ENCODE data around the gene LILRA6. TPM values are rescaled to one million over a fixed set of nuclear protein-coding genes. Genes with fewer than 3 reads are reported as not detected.
"Not testable (repeated sequence)": the region's sequence is repeated elsewhere in the genome, so short reads cannot be mapped to it uniquely, and the experiment has no call there.

LILRA6 gene
- total RNA-seq, 1 experiment from 2014 or later: not detected

GRCh38 chr19:54218960-54219661 lies 23.5 kb downstream of the LILRA6 start:
- Mint-ChIP-seq H3K4me3 (ENCODE audit: unreplicated experiment) (no peak overlapping the region), H3K27me3 (ENCODE audit: insufficient read depth, unreplicated experiment) (peaks cover 16% of the 10 kb centered on the region), H3K9me3 (ENCODE audit: unreplicated experiment) (no peaks in the 10 kb centered on the region), H3K27ac (ENCODE audit: low read depth, unreplicated experiment) (no peak overlapping the region), H3K4me1 (ENCODE audit: insufficient read depth, unreplicated experiment) (no peaks in the 10 kb centered on the region), H3K36me3 (ENCODE audit: insufficient read depth, unreplicated experiment) (no peaks in the 10 kb centered on the region)
- intact Hi-C loops (cut with micrococcal nuclease): no loop called here
- BruUV-seq (replicated peaks): no TSS peak
- DNase-seq (ENCODE audit: unreplicated experiment): no peak
- TF ChIP-seq CTCF (IDR thresholded peaks at IDR 0.05; ENCODE audit: unreplicated experiment): no peak
- CTCF ChIA-PET: interaction anchor here (0.6 kb wide), 1 partner anchor 46 kb away, joined by 3 read pairs; no protein-coding TSS in a partner anchor
- POLR2A ChIA-PET: no interaction called here

GRCh38 chr19:54218259-54218658 lies 24.3 kb downstream of the LILRA6 start:
- Mint-ChIP-seq H3K27ac (ENCODE audit: low read depth, unreplicated experiment) (no peak overlapping the region), H3K36me3 (ENCODE audit: insufficient read depth, unreplicated experiment) (no peaks in the 10 kb centered on the region), H3K27me3 (ENCODE audit: insufficient read depth, unreplicated experiment) (peaks cover 7% of the 10 kb centered on the region), H3K9me3 (ENCODE audit: unreplicated experiment) (no peaks in the 10 kb centered on the region), H3K4me1 (ENCODE audit: insufficient read depth, unreplicated experiment) (no peaks in the 10 kb centered on the region), H3K4me3 (ENCODE audit: unreplicated experiment) (no peak overlapping the region)
- intact Hi-C loops (cut with micrococcal nuclease): no loop called here
- no peak for DNase-seq (ENCODE audit: unreplicated experiment)
- BruUV-seq (replicated peaks): no TSS peak
- ChIA-PET POLR2A (no interaction called here), CTCF (no interaction called here)
- no peak for TF ChIP-seq CTCF (IDR thresholded peaks at IDR 0.05; ENCODE audit: unreplicated experiment)

GRCh38 chr19:54217517-54218247 lies 24.9 kb downstream of the LILRA6 start:
- H3K4me1 Mint-ChIP-seq (ENCODE audit: insufficient read depth, unreplicated experiment); H3K36me3 Mint-ChIP-seq (ENCODE audit: insufficient read depth, unreplicated experiment); H3K27me3 Mint-ChIP-seq (ENCODE audit: insufficient read depth, unreplicated experiment); H3K9me3 Mint-ChIP-seq (ENCODE audit: unreplicated experiment); BruUV-seq (replicated peaks); intact Hi-C loops (cut with micrococcal nuclease); POLR2A ChIA-PET; H3K27ac Mint-ChIP-seq (ENCODE audit: low read depth, unreplicated experiment); CTCF ChIA-PET; H3K4me3 Mint-ChIP-seq (ENCODE audit: unreplicated experiment); DNase-seq (ENCODE audit: unreplicated experiment): not testable (repeated sequence)

GRCh38 chr19:54216869-54217268 lies 25.7 kb downstream of the LILRA6 start:
- H3K27ac Mint-ChIP-seq (ENCODE audit: low read depth, unreplicated experiment): no peak overlapping the region
- no peak for DNase-seq (ENCODE audit: unreplicated experiment)
- no peak for TF ChIP-seq CTCF (IDR thresholded peaks at IDR 0.05; ENCODE audit: unreplicated experiment)
- no peaks in the 10 kb centered on the region for H3K27me3 Mint-ChIP-seq (ENCODE audit: insufficient read depth, unreplicated experiment)
- POLR2A ChIA-PET: interaction anchor here (0.8 kb wide), 1 partner anchor 16 kb away, joined by 3 read pairs; the partner anchor contains the start of gene RPS9
- peaks cover 4% of the 10 kb centered on the region for H3K36me3 Mint-ChIP-seq (ENCODE audit: insufficient read depth, unreplicated experiment)
- BruUV-seq (replicated peaks): no TSS peak
- intact Hi-C loops (cut with micrococcal nuclease): no loop called here
- no peaks in the 10 kb centered on the region for H3K4me1 Mint-ChIP-seq (ENCODE audit: insufficient read depth, unreplicated experiment)
- CTCF ChIA-PET: no interaction called here
- H3K4me3 Mint-ChIP-seq (ENCODE audit: unreplicated experiment): no peak overlapping the region
- no peaks in the 10 kb centered on the region for H3K9me3 Mint-ChIP-seq (ENCODE audit: unreplicated experiment)

GRCh38 chr19:54214734-54215133 lies 27.9 kb downstream of the LILRA6 start:
- Mint-ChIP-seq H3K36me3 (ENCODE audit: insufficient read depth, unreplicated experiment) (peaks cover 20% of the 10 kb centered on the region), H3K4me1 (ENCODE audit: insufficient read depth, unreplicated experiment) (peaks cover 12% of the 10 kb centered on the region)
- CTCF ChIA-PET: not testable (repeated sequence)

GRCh38 chr19:54214217-54214616 lies 28.4 kb downstream of the LILRA6 start:
- intact Hi-C loops (cut with micrococcal nuclease); H3K4me3 Mint-ChIP-seq (ENCODE audit: unreplicated experiment); POLR2A ChIA-PET; DNase-seq (ENCODE audit: unreplicated experiment); H3K27me3 Mint-ChIP-seq (ENCODE audit: insufficient read depth, unreplicated experiment); H3K27ac Mint-ChIP-seq (ENCODE audit: low read depth, unreplicated experiment); BruUV-seq (replicated peaks); H3K9me3 Mint-ChIP-seq (ENCODE audit: unreplicated experiment): not testable (repeated sequence)
- CTCF ChIA-PET: interaction anchor here (0.6 kb wide), 1 partner anchor 55 kb away, joined by 3 read pairs; no protein-coding TSS in a partner anchor
- Mint-ChIP-seq H3K36me3 (ENCODE audit: insufficient read depth, unreplicated experiment) (peaks cover 24% of the 10 kb centered on the region), H3K4me1 (ENCODE audit: insufficient read depth, unreplicated experiment) (peaks cover 17% of the 10 kb centered on the region)

More at GRCh38 chr19:54214734-54215133, 27.9 kb downstream of the LILRA6 start:
- H3K27me3 Mint-ChIP-seq (ENCODE audit: insufficient read depth, unreplicated experiment); intact Hi-C loops (cut with micrococcal nuclease); DNase-seq (ENCODE audit: unreplicated experiment); BruUV-seq (replicated peaks); H3K27ac Mint-ChIP-seq (ENCODE audit: low read depth, unreplicated experiment); H3K9me3 Mint-ChIP-seq (ENCODE audit: unreplicated experiment); POLR2A ChIA-PET; H3K4me3 Mint-ChIP-seq (ENCODE audit: unreplicated experiment): not testable (repeated sequence)

All from MCF 10A (cell line).